Upper lobe of left lung (tissue), 6 donors: ENCODE measurements around the gene OLFM1. TPM values are rescaled to one million over a fixed set of nuclear protein-coding genes. Genes with fewer than 3 reads are reported as not detected.

Source experiments
- ATAC-seq, 2 donors: fragments of 200-7000 bp; cut with Tn5 transposase; one replicate each; pipeline ENCODE4 v1.9.1; 2022; ENCODE audit warnings: mild to moderate bottlenecking in 2 of 2, moderate library complexity in 2 of 2; ENCODE audit not compliant: low FRiP score in 2 of 2
- DNase-seq, 2 donors: peaks; one replicate each; pipeline ENCODE4 v3.0.0-alpha.2; 2019 to 2020
- H3K27ac ChIP-seq, 4 donors: fragments of 200-600 bp; sonication (generic); one replicate each; pipeline ENCODE4 v1.5.1; 2016 to 2019
- H3K27me3 ChIP-seq, 4 donors: fragments of 200-600 bp; sonication (generic); one replicate each; pipeline ENCODE4 v1.5.1; 2017 to 2019
- H3K36me3 ChIP-seq, 4 donors: fragments of 200-600 bp; sonication (generic); one replicate each; pipeline ENCODE4 v1.5.1; 2016 to 2019
- H3K4me1 ChIP-seq, 4 donors: fragments of 200-600 bp; sonication (generic); one replicate each; pipeline ENCODE4 v1.5.1; 2018 to 2019
- H3K4me3 ChIP-seq, 4 donors: fragments of 200-600 bp; sonication (generic); one replicate each; pipeline ENCODE4 v1.5.1; 2017 to 2019; ENCODE audit warnings: mild to moderate bottlenecking in 2 of 4, moderate library complexity in 1 of 4
- H3K9me3 ChIP-seq, 4 donors: fragments of 200-600 bp; sonication (generic); one replicate each; pipeline ENCODE4 v1.5.1; 2018 to 2019
- CTCF ChIP-seq, 6 experiments: fragments of 450-650 bp in 4 of 6; fragments of 200-600 bp in 2 of 6; sonication (generic) in 2 of 6; IDR thresholded peaks; one replicate each; pipeline ENCODE4 v1.5.1; 2016 to 2019; ENCODE audit warnings: antibody characterized with exemption in 6 of 6
- EP300 ChIP-seq, 4 donors: sonication (generic); formaldehyde crosslinking; IDR thresholded peaks; one replicate each; pipeline ENCODE4 v1.5.1; 2017; ENCODE audit warnings: antibody characterized with exemption in 4 of 4, control low read depth in 2 of 4
- POLR2A ChIP-seq, 4 donors: fragments of 450-650 bp; IDR thresholded peaks; one replicate each; pipeline ENCODE4 v1.5.1; 2016 to 2017; ENCODE audit warnings: antibody characterized with exemption in 4 of 4, mild to moderate bottlenecking in 2 of 4
- POLR2AphosphoS5 ChIP-seq, 2 donors: sonication (generic); formaldehyde crosslinking; IDR thresholded peaks; one replicate each; pipeline ENCODE4 v1.5.1; 2017; ENCODE audit warnings: antibody characterized with exemption in 2 of 2
- WGBS, 2 donors: methylation state at CpG; one replicate each; pipeline ENCODE4 v1.1.5; 2017 to 2018; 5-methylcytosine and 5-hydroxymethylcytosine counted together
- total RNA-seq, 6 donors: library from RNA; depleted of rRNA in 4 of 6; stranded (reverse); fragments of >200 nt in 4 of 6; gene quantifications; one replicate each; pipeline versions ENCODE4 v1.1.0 to v1.2.1, GENCODE V29; 2016 to 2021
- donor health status: DM: no; HTN: no; CAD: no; lungs with moderate emphysema.
- donor health status: DM: no; HTN: yes; CAD: no; lungs with severe emphysema.

Gene OLFM1
- total RNA-seq, 6 donors from 2014 or later, result 3.1 to 47.9 (median 18.5) TPM

GRCh38 chr9:135136481-135136880 is 49.0 kb downstream of the OLFM1 start:
- no peaks in the 10 kb centered on the region for H3K36me3 ChIP-seq
- H3K27me3 ChIP-seq, result no peaks in the 10 kb centered on the region
- no peaks in the 10 kb centered on the region for H3K9me3 ChIP-seq
- no peak overlapping the region for H3K4me3 ChIP-seq
- 52 to 56% methylated on average over 7 to 9 of the region's 9 CpGs for WGBS, 2 donors
- ATAC-seq (no peak), DNase-seq (no peak)
- no peak for TF ChIP-seq POLR2AphosphoS5 (IDR thresholded peaks at IDR 0.05)
- no peak for TF ChIP-seq EP300 (IDR thresholded peaks at IDR 0.05)
- no peak for TF ChIP-seq POLR2A (IDR thresholded peaks at IDR 0.05)
- no peaks in the 10 kb centered on the region for H3K4me1 ChIP-seq
- H3K27ac ChIP-seq, result no peak overlapping the region

DNA sequence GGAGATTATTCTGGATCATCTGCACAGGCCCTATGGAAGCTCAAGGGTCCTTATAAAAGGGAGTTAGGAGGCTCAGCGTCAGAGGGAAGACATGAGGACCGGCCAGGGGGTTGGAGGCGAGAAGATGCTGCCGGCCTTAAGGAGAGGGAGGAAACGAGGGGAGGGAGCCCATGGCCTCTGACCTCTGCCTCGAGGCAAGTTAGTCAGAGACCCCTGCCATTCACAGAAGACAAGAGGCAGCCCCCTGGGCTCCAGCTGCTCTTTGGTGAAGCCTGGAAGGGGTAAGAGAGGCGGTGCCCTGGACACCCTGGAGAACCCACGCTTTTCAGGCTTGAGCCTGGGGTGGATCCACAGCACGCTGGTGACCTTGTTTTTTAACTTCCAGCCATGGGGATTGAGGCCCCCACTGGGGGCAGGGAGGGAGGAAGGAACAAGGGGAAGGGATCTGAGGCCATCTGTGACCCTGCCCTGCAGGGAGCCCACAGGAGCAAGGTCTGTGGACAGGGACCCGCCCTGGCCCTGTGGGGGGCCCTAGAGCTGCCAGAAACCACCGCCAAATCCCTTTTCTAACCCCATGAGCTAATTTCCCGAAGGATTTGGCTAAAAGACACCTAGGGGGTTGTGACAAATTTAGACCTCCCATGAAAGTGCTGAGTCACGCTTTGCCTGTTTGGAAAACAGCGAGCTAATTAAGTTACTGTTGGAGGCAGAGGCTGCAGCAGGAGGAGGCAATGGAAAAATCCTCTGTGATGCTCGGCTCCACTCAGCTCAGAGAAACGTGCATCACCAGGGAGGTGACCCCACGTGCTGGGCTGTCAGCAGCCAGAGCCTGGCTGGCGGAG is 49.7 kb downstream of the OLFM1 start:
- DNase-seq, result no peak
- Histone ChIP-seq H3K4me3 (no peak overlapping the region), H3K4me1 (no peaks in the 10 kb centered on the region), H3K36me3 (no peaks in the 10 kb centered on the region), H3K9me3 (no peaks in the 10 kb centered on the region), H3K27ac (no peak overlapping the region), H3K27me3 (no peaks in the 10 kb centered on the region)
- ATAC-seq, result no peak
- 27 to 33% methylated on average over 16 to 18 of the region's 18 CpGs for WGBS, 2 donors
- TF ChIP-seq POLR2A (IDR thresholded peaks at IDR 0.05) (no peak), CTCF (IDR thresholded peaks at IDR 0.05) (no peak), POLR2AphosphoS5 (IDR thresholded peaks at IDR 0.05) (no peak), EP300 (IDR thresholded peaks at IDR 0.05) (no peak)

DNA sequence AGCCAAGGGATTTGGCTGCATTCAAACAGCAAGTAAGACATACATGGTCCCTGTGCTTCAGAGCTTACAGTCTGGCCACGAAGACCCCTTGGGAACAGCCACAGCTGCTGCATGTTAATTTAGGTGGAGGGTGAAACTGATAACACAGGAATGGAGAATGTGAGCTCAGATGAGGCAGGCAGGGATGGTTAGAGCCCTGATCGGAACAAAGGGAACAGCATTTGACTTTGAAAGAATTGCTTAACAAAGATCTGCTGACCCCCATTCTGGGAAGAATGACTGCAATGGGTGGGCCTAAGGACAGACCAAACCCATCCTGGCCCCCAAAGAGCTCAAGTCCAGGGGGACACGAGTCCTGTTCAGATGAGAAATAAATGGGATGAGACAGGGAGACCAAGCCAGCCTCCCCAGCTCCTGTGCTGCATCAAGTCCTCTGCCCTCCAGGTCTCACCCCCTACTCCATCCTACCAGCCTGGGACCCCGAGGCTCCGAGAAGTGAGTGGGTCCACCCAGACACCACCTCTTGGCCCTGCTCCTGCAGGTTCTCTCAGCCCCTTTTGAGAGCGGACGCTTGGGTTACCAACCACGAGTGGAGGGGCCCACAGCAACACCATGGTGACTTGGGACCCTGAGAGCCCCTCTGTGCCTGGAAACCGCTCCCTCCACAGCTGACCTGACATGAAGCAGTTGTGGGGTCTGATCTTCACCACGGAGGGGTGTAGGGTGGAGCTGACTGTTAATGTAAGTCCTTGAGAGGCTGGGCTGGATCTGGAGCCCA is 50.8 kb downstream of the OLFM1 start:
- no peaks in the 10 kb centered on the region for H3K4me1 ChIP-seq
- TF ChIP-seq POLR2AphosphoS5 (IDR thresholded peaks at IDR 0.05) (no peak), CTCF (IDR thresholded peaks at IDR 0.05) (no peak), EP300 (IDR thresholded peaks at IDR 0.05) (no peak), POLR2A (IDR thresholded peaks at IDR 0.05) (no peak)
- no peak for DNase-seq
- H3K9me3 ChIP-seq, result no peaks in the 10 kb centered on the region
- H3K4me3 ChIP-seq, result no peak overlapping the region
- no peaks in the 10 kb centered on the region for H3K27me3 ChIP-seq
- no peak for ATAC-seq
- 77 to 89% methylated on average over 5 to 10 of the region's 10 CpGs for WGBS, 2 donors
- H3K27ac ChIP-seq, result no peak overlapping the region
- no peaks in the 10 kb centered on the region for H3K36me3 ChIP-seq

GRCh38 chr9:135139366-135139959 is 52.0 kb downstream of the OLFM1 start:
- no peak for DNase-seq
- no peak overlapping the region for H3K27ac ChIP-seq
- H3K9me3 ChIP-seq, result no peaks in the 10 kb centered on the region
- H3K4me1 ChIP-seq, result no peaks in the 10 kb centered on the region
- no peak overlapping the region for H3K4me3 ChIP-seq
- 79 to 84% methylated on average over 2 of the region's 2 CpGs for WGBS, 2 donors
- no peaks in the 10 kb centered on the region for H3K27me3 ChIP-seq
- no peaks in the 10 kb centered on the region for H3K36me3 ChIP-seq
- ATAC-seq, result no peak
- no peak for TF ChIP-seq CTCF (IDR thresholded peaks at IDR 0.05)
- no peak for TF ChIP-seq POLR2A (IDR thresholded peaks at IDR 0.05)

DNA sequence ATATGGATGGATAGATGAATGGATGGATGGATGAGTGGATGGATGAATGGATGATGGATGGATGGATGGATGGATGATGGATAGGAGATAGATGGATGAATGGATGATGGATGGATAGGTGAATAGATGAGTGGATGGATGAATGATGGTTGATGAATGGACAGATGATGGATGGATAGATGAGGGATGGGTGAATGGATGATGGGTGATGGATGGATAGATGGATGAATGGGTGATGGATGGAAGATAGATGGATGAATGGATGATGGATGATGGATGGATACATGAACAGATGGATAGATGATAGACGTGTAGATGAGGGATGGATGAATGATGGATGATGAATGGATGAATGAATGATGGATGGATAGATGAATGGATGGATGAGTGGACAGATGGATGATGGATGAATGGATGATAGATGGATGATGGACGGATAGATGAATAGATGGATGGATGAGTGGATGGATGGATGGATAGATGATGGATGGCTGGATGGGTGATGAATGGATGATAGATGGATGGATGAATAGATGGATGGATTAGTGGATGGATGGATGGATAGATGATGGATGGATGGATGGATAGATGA is 53.8 kb downstream of the OLFM1 start:
- Histone ChIP-seq H3K4me3 (no peak overlapping the region), H3K36me3 (no peaks in the 10 kb centered on the region), H3K27me3 (no peaks in the 10 kb centered on the region), H3K4me1 (no peaks in the 10 kb centered on the region), H3K9me3 (no peaks in the 10 kb centered on the region), H3K27ac (no peak overlapping the region)
- ATAC-seq, result no peak
- 85 to 92% methylated on average over 2 of the region's 2 CpGs for WGBS, 2 donors
- TF ChIP-seq EP300 (IDR thresholded peaks at IDR 0.05) (no peak), POLR2A (IDR thresholded peaks at IDR 0.05) (no peak), POLR2AphosphoS5 (IDR thresholded peaks at IDR 0.05) (no peak), CTCF (IDR thresholded peaks at IDR 0.05) (no peak)
- DNase-seq, result no peak
